GM21576 (cell line): ENCODE results near the gene DAB2.

ENCODE experiments used
- ATAC-seq: cut with Tn5 transposase; IDR thresholded peaks from one replicate; pipeline ENCODE4 v1.9.1; 2021; ENCODE audit warnings: mild to moderate bottlenecking, moderate library complexity; ENCODE audit not compliant: unreplicated experiment

Gene DAB2

DNA sequence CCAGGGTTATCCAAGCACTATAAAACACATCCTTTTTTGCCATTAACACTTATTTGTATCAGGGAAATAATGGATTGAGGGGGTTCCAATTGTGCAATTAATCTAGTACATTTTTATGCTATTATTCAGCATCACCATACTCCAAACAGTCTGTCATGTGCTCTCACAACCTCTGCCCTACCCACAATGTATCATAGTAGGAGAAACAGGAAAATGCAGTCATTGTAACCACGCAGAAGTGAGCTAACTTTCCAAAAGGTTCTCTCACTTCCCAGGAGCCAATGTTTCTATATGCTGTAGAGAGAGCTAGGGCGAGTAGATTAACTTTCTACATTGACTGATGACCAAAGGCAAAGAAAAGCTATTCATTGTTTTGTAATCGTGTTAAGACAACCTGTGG, 29.8 kb downstream of the DAB2 start:
- no peak for ATAC-seq

DNA sequence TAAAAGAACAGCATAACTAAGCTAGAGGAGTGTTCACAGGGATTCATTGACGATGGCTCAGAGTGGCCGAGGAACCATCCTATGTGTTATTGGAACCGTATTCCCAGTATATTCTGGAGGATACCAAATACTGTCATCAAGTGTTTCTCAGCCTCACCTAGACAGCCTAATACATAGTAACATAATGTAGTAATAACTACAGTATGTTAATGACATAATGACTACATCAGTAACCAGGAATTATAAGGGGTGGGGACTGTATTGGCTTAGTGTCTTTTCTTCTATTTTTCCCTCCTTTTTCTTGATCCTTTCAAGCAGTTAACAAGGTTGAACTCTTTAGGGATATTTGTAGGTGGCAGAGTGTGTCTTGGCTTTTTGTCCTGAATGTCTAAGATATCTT, 33.8 kb downstream of the DAB2 start:
- no peak for ATAC-seq

DNA sequence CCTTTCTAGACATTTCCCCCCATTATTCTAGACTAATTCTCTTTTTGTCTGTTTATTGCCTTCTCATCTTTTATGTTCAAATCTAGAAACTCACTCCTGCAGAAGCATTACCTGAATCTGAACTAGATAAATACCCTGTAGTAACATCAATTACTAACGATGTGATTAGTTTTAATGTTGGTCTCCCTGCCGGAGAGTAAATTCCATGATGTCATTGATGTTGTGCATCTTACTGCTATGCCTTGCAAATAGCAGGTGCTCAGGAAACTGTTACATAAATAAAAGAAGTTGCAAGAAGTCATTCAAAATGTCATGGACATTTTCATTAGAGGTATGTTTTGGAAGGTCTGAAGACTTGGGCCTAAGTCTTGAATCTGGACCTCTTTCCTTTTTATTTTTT, 37.5 kb downstream of the DAB2 start:
- ATAC-seq = no peak

DNA sequence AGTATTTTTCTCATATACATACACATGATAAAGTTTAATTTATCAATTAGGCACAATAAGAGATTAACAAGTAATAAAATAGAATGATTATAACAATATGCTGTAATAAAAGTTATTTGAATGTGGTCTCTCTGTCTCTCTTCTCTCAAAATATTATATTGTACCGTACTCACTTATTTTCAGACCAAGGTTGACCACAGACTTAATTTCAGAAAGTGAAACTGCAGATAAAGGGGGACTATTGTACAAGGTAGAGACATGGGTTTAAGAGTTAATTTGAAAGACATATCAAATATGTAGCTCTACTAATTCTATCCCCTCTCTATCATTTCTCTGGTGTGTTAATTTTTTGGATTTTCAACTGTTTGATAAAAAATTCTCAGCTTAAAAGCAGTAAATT, 40.5 kb downstream of the DAB2 start:
- no peak for ATAC-seq

DNA sequence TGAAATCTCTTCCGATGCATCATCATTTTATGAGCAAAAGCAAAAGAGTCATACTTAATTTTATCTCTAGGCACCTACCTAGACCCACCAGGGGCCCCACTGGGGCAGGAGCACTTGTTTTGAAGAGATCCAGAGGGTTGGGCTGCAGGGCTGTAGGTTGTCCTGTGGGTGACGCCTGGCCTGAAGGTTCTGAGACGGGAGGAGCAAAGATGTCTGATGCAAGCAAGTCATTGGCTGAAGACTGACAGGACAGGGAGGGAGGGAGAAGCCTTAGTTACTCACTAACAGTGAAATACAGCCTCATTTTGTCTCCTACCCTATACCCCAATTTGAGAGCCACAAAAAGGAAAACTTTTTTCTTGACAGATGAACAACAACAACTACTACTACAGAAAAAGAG, 43.4 kb downstream of the DAB2 start:
- no peak for ATAC-seq

DNA sequence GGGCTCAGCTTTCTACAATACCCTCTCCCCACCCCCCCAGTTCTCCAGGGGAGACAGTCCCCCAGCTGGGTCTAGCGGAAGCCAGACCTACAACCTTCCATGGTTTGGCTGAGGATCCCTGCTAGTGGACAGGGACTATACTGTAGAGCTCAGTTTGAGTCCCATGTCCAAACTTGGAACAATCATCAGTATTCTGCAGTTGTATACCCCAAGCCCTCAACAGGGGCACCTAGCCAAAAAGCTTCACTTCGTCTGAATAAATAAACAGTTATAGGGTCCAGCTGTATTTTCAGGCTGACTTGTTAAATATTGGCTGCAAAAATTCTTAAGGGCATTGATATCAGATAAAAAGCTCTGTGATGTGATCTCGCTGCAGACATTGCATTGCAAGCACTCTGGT, 45.1 kb downstream of the DAB2 start:
- ATAC-seq = no peak

DNA sequence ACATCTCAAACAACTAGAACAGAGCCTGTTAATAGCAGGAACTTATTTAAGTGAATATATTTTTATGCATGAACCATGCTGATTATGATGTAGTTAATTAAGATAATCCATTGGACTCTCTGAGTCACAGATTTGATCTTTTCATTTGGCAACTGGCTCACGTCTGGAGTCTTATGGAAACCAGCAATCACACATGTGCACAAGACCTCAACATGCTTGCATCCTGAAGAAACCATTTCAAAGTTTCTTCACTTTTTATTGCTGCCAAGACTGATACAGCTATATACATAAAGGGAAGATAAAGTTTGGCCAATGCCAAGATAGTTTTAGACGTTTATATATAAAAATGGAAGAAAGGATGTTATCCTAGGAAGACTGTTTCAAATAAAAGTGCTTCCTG, 47.2 kb downstream of the DAB2 start:
- ATAC-seq = no peak

DNA sequence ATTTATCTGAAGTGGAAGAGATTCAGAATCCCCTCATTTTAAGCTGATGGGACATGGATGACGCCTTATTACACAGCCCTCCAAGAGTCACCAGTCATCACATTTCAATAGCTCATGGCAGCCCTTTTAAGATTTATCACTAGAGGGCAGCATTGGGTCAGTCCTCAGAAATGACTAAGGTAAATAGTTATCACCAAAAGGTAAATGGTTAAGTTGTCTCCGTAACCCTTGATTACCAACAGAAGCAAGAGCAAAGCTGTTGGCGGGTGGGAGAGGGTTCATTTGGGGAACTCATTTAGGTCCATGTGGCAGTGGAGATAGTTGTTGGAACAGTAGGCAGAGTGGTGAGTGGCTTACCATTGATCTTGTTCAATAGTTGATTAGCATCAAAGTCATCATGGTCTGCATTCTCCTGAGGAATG, 48.5 kb downstream of the DAB2 start:
- ATAC-seq = peak; percentile 71

DNA sequence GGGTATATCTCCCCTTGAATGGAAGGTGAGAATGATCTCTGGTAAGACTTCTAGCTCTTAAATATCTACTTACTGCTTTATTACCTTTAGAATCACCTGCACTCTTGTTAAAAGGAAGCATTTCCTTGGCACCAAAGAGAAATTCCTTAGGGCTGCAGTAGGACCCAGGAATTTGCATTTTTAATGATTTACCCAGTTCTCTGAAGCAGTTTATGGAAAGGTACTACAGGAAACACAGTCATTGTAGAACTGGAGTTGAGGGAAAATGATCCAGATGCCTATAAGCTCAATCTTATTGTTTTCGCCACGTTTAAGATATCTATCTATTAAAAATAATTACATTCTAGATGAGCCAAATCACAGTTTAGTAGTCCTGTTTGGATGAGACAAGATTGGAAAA, 51.0 kb downstream of the DAB2 start:
- ATAC-seq = no peak

DNA sequence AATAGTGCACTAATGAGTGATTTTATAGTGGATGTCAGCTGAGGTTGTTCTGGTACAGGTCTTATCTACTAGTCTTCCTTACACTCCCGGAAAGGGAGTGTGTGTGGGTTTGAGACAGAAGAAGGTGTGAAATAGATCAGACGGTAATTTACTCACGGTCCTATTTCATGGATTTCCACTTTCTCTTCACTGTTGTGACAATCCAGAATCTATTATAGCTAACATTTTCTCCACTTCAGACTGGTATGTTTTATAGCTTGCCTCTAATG, 53.5 kb downstream of the DAB2 start:
- ATAC-seq = no peak

DNA sequence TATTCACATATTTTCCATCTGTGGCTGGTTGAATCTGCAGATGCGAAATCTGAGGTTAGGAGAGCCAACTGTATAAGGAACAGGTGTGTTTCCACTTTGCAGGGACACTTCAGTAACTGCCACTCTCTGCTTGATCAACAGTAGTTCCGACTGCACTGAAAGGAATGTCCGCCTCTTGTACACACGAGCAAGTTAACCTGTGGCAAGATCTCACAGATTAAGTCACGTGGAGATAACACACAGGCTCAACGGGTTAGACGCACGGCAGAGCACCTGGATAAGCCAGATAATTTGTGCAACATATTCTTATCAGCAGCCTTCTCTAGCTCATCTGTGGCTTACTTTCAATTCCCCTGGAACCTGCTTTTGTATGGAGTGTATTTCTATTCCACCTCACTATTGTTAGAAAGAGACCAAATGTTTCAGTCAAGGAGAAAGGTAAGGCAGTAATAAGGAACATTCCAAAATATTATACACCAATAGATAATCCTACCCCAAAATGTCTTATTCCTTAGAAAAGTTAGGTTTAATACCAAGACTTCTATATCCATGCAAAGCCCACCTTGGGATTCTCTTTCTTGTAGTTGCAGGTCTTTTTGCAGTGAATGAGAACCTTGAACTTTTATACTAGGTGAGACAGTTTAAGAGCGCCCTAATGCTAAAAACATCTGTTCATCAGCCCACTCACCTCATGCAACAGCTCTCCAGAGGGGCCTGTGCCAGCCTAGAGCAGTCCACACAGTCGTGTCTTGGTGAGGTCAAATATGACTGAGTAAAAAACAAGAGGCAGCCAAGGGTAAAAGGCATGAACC, 54.0 kb downstream of the DAB2 start:
- ATAC-seq = no peak

DNA sequence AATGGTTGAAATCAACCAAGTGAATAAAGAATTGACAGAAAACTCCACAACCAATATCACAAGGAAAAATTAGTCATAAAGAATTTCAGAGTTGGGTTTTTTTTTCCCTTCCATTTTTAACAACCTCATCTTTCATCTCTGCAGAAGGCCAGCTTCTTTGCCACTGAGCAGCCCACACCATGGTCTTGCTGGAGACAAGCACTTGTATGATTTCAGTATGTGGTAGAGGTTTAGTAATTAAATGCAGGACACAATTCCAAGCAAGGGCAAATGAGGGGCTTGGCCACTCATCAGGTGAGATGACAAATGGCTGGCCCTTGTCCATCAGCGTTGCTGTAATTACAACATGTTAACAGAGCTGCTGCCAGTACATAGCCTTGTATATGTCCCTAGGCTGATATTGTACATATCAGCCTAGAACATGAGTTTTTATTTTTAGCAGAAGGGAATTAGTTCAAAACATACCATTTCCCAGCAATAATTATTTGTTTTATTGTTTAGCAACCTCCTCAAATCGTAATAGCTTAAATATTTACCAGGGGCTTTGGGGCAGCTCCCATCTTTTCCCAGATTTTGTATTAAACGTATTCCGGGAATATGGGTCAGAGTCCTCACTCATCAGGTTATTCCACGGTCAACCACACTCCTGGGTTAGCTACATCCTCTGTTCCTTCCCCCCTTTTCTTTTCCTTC, 55.5 kb downstream of the DAB2 start:
- no peak for ATAC-seq

DNA sequence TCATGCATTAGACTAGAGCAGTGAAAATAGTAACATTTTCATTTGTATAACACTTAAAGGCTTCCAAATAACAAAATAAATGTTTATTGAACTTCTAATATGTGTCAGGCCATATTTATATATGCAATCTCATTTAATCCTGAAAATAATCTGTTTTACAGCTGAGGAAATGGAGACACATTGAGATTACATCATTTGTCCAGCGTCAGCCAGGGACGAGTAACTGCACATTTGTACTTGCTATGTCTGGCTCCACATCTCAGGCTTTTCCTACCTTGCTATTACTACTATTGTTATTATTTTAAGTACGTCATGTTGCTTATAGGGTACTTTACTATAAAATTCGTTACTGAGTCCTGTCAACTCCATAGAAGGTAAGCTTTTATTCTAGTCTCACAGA, 56.7 kb downstream of the DAB2 start:
- no peak for ATAC-seq

DNA sequence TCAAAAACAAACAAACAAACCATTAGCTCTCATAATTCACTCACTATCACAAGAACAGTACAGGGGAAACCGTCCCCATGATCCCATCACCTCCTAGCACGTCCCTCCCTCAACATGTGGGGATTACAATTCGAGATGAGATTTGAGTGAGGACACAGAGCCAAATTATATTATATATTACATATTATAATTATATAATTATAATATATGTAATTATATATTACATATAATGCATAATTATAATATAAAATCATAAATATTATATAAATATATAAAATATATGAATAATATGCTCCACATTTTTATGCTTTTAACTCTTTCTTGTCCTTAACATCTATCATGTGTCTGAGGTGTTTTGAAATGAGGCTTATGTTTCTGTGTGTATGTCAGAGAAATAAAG, 57.1 kb downstream of the DAB2 start:
- no peak for ATAC-seq

DNA sequence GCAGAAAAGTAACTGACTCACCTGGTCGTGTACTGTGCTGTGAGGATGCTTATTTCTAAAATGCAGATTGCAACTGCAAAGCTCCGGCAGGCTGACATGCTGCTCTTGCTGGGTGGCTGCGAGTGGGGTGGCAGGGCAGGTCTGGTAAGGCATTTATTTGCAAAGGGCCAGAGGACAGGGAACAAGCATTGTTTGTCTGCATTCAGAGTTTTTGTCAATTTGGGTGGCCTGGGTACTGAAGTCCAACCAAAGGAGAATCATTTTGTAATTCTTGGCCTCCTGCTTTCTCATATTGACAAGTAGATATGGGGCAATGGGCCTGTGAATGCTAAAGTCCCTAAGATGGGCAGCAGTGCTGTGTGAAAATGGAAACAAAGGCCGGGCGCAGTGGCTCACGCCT, 60.4 kb downstream of the DAB2 start, which contains the start of gene C9:
C9 (minus strand) TSS at position 129 of the 400 bp plus-strand sequence; CDS start at position 98, 31 bp downstream.
- ATAC-seq = no peak

DNA sequence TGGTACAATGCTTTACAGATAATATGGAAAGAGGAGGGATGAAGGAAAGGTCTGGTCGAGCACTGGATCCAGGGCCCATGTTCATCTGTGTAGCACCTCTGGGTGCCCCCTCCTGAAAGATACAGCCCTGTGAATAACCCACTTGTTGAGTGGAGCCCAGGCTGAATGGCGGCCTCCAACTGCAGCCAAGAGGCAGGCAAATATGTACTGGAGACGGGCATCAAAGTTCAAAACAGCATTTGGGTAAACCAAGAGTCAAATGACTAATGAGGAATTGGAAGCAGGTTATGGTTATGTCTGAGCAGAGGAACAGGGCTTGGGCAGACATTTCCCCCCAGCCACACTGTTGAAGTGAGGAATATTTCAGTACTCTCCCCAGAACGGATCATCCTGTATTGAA, 61.6 kb downstream of the DAB2 start:
- no peak for ATAC-seq

DNA sequence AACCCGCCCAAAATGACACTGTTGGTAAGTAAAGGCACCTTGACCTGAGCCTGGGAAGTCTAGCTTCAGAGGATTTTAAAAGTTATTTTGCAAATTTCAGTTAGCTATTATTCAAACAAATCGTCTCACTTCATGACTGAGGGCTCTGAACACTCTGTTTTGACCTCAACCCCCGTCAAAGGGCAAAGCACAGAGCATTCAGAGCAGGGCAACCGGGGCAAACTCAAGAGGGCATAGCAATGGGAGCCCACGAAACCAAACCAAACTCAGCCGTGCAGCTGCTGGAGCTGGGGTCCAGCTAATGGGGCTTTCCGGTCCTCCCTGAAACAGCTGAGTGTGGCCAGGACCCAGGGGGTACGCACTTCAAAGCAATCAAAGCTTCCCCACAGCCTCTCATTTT, 62.1 kb downstream of the DAB2 start:
- ATAC-seq = no peak

DNA sequence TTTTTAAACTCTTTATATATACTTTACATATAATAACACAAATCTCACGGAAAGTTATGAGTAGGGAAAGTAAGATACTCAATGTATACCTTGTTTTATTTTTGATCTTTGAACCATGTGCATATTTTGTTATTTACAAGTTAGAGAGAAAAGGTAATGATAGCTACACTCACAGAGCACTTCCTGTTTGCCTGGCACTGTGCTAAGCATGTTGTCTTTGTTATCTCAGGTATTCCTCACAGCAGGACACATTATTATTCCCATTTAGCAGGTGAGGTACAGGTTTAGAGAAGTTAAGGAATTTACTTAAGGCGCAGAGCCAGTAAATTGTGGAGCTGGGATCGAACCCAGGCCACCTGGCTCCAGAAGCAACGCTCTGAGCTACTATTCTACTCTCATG, 63.5 kb downstream of the DAB2 start:
- ATAC-seq = no peak

DNA sequence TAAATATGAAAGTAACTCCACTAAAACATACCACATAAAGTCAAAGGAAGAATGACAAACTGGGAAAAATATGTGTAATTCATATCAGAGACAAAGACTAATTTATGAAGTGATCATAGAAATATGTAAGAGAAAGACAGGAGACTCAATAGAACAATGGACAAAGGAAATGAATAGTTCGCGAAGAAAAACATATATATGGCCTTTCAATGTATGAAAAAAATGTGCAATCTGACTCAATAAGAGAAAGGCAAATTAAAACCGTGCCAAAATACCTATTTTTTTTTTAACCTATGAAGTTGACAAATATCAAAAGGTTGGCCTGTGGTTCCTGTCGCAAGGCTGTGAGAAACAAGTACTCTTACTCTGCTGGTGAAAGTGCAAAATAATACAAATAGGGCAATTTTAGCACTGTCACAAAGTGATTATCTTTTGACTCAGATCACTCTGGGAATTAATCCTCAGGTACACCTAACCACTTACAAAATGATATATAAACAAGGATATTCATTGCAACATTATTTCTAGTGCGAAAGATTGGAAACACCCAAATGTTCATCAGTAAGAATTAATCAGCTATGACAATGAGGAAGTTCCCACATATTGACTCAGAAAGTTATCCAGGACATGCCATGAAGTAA, 64.2 kb downstream of the DAB2 start:
- ATAC-seq = no peak

DNA sequence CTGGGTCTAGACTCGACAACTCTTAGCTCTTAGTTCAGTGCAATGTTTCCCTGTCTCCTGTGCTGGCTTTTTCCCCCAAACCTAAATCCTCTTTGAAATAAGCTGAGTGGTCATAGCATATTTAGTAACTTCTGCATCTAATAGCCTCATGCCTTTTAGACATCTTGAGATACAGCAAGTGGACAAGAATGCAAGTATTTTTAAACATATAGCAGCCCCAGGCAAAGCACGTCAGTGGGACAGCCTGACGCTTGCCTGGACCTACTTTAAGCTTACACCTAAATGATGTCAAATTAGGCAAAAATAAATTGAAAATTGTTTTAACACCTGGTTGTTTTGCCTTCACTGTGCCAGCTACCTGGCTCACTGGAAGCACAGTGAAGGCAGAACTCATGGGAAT, 68.5 kb downstream of the DAB2 start:
- ATAC-seq = no peak

DNA sequence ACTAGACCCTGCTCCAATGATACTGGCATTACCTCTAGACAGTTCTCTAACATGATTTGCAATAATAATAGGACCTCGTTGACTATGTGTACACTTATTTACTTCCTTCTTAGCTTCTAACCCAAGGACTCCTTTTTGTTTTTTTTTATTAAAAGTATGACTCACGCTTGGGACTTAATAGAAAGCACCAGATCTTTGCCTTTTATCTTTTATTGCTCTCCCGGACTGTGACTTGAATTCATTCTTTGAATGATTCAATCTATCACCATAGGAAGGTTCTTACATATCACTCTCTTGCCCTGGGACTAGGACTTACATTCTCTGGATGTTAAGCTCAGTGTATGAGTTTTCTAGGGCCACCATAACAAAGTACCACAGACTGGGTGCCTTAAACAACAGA, 69.5 kb downstream of the DAB2 start:
- no peak for ATAC-seq

DNA sequence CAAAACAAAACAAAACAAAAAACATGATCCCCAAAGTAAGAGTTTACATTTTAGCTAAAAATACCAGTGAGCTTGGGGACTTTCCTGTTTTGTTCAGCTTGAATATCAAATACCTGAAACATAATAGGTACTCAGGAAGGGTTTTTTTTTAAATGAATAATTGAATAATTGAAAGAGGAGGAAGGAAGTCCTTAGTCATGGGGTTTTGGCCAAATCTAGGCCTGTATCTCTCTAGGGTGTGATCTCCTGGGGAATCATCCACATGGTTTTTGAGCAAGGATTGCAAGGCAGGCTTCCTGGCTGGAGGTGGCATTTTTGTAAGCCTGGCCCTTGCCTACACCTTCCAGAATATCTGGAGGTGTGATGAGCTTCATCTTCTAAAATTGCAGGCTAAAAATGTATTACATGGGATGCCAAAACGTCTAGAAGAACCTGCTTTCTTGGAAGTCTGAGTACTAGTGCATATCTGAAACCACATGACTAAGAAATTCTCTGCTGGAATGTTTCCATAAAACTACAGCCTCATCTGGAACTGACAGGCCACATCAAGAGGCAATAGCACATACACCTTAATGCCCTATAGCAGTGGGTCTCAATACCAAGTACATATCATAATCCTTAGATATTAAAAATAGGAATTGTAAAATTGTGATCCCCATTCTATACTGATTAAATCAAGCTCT, 70.9 kb downstream of the DAB2 start:
- no peak for ATAC-seq
